SU-DHL-6 (cell line): ENCODE measurements around the gene POU6F2.

Source experiments
- H2AFZ ChIP-seq: fragments of 200-600 bp; sonication (generic); 2 replicates; pipeline ENCODE4 v1.6.1; 2014; ENCODE audit warnings: low read depth, mild to moderate bottlenecking, moderate library complexity, mixed read lengths, antibody characterized with exemption, low read length; ENCODE audit not compliant: severe bottlenecking
- H3F3A ChIP-seq: fragments of 200-600 bp; shearing (Covaris generic); 2 replicates; pipeline ENCODE4 v1.6.0; 2016; ENCODE audit warnings: antibody characterized with exemption, mild to moderate bottlenecking; ENCODE audit not compliant: insufficient read depth
- H3K27ac ChIP-seq: fragments of 200-600 bp; sonication (generic); 2 replicates; pipeline ENCODE4 v1.5.1; 2016; ENCODE audit warnings: low read depth, mild to moderate bottlenecking, low read length, moderate library complexity, mixed read lengths
- H3K27me3 ChIP-seq: fragments of 200-600 bp; sonication (generic), shearing (Covaris generic); 2 replicates; pipeline ENCODE4 v1.6.0; 2014; ENCODE audit warnings: mild to moderate bottlenecking, low read length
- H3K36me3 ChIP-seq: fragments of 200-600 bp; sonication (generic); 2 replicates; pipeline ENCODE4 v1.6.1; 2014; ENCODE audit warnings: mild to moderate bottlenecking, low read length, mixed read lengths
- H3K4me2 ChIP-seq: fragments of 300-600, 200-600 bp; shearing (Covaris generic), sonication (generic); 2 replicates; pipeline ENCODE4 v1.6.0; 2014; ENCODE audit warnings: low read length, low read depth, mild to moderate bottlenecking; ENCODE audit not compliant: poor library complexity, severe bottlenecking
- H3K4me3 ChIP-seq: fragments of 200-600 bp; sonication (generic); 2 replicates; pipeline ENCODE4 v1.5.1; 2014; ENCODE audit warnings: antibody characterized with exemption, low read length, mild to moderate bottlenecking, mixed read lengths; ENCODE audit not compliant: insufficient read depth, poor library complexity, severe bottlenecking
- H3K79me2 ChIP-seq: fragments of 200-600 bp; sonication (generic); 2 replicates; pipeline ENCODE4 v1.6.1; 2014; ENCODE audit warnings: mild to moderate bottlenecking, low read length, moderate library complexity; ENCODE audit not compliant: insufficient read depth
- H3K9ac ChIP-seq: fragments of 200-600 bp; sonication (generic); 2 replicates; pipeline ENCODE4 v1.7.0; 2014; ENCODE audit warnings: mild to moderate bottlenecking, low read length
- H3K9me2 ChIP-seq: fragments of 200-600 bp; sonication (generic); replicated peaks from 2 replicates; pipeline ENCODE4 v1.6.1; 2014; ENCODE audit warnings: low read length; ENCODE audit not compliant: insufficient read depth
- H3K9me3 ChIP-seq: fragments of 200-600 bp; sonication (generic); 2 replicates; pipeline ENCODE4 v1.6.1; 2014; ENCODE audit warnings: low read length, mixed read lengths; ENCODE audit not compliant: insufficient read depth
- H4K20me1 ChIP-seq: fragments of 200-600 bp; sonication (generic); 2 replicates; pipeline ENCODE4 v1.6.1; 2014; ENCODE audit warnings: low read depth, mild to moderate bottlenecking, antibody characterized with exemption, low read length, moderate library complexity, mixed read lengths
- CTCF ChIP-seq: fragments of 200-600 bp; sonication (generic); IDR thresholded peaks from one replicate; pipeline ENCODE4 v1.5.1; 2017; ENCODE audit warnings: antibody characterized with exemption, mild to moderate bottlenecking, low read length, moderate library complexity; ENCODE audit not compliant: insufficient read depth, poor library complexity, severe bottlenecking
- EZH2phosphoT487 ChIP-seq: fragments of 200-600 bp; sonication (generic), shearing (Covaris generic); conservative IDR thresholded peaks from 2 replicates; pipeline ENCODE4 v1.6.1; 2018; ENCODE audit warnings: mild to moderate bottlenecking, antibody characterized with exemption, low read length, moderate library complexity, mixed read lengths

Gene POU6F2

DNA sequence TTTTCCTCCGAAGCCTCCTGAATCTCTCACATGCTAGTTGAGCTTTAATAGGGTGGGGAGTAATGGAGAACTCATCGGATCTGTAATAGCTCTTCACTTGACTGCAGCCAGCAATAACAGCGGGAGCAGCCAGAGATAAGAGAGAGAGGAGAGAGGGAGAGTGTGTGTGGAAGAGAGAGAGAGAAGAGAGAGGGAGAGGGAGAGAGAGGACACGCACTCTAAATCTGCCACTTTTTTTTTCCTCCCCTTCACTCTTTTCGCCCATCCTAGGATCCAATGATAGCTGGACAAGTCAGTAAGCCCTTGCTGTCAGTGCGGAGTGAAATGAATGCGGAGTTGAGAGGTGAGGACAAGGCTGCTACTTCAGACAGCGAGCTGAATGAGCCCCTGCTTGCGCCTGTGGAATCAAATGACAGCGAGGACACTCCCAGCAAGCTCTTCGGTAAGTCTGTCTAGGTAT, 107.9 kb downstream of the POU6F2 start:
- no peaks in the 10 kb centered on the region for H3K79me2 ChIP-seq
- H3K27ac ChIP-seq, result no peak overlapping the region
- H2AFZ ChIP-seq, result no peak overlapping the region
- H4K20me1 ChIP-seq, result no peaks in the 10 kb centered on the region
- H3K4me3 ChIP-seq, result no peak overlapping the region
- H3K9me3 ChIP-seq, result no peaks in the 10 kb centered on the region
- no peaks in the 10 kb centered on the region for H3K9me2 ChIP-seq
- H3K9ac ChIP-seq, result no peak overlapping the region
- no peaks in the 10 kb centered on the region for H3F3A ChIP-seq
- H3K27me3 ChIP-seq, result no peaks in the 10 kb centered on the region; the same call in 1 of the 2 replicates
- H3K36me3 ChIP-seq, result no peaks in the 10 kb centered on the region
- TF ChIP-seq EZH2phosphoT487, result no peak
- TF ChIP-seq CTCF, result no peak
- no peak overlapping the region for H3K4me2 ChIP-seq

GRCh38 chr7:39086638-39087360, 109.1 kb downstream of the POU6F2 start:
- H3K27ac ChIP-seq, result no peak overlapping the region
- H3K9me2 ChIP-seq, result no peaks in the 10 kb centered on the region
- no peak overlapping the region for H3K4me2 ChIP-seq
- no peaks in the 10 kb centered on the region for H3F3A ChIP-seq
- H3K4me3 ChIP-seq, result no peak overlapping the region
- no peaks in the 10 kb centered on the region for H3K9me3 ChIP-seq
- no peak overlapping the region for H2AFZ ChIP-seq
- no peaks in the 10 kb centered on the region for H3K36me3 ChIP-seq
- H4K20me1 ChIP-seq, result no peaks in the 10 kb centered on the region
- no peaks in the 10 kb centered on the region for H3K79me2 ChIP-seq
- no peak for TF ChIP-seq CTCF
- no peak for TF ChIP-seq EZH2phosphoT487
- H3K27me3 ChIP-seq, result no peaks in the 10 kb centered on the region; the same call in 1 of the 2 replicates
- H3K9ac ChIP-seq, result no peak overlapping the region

DNA sequence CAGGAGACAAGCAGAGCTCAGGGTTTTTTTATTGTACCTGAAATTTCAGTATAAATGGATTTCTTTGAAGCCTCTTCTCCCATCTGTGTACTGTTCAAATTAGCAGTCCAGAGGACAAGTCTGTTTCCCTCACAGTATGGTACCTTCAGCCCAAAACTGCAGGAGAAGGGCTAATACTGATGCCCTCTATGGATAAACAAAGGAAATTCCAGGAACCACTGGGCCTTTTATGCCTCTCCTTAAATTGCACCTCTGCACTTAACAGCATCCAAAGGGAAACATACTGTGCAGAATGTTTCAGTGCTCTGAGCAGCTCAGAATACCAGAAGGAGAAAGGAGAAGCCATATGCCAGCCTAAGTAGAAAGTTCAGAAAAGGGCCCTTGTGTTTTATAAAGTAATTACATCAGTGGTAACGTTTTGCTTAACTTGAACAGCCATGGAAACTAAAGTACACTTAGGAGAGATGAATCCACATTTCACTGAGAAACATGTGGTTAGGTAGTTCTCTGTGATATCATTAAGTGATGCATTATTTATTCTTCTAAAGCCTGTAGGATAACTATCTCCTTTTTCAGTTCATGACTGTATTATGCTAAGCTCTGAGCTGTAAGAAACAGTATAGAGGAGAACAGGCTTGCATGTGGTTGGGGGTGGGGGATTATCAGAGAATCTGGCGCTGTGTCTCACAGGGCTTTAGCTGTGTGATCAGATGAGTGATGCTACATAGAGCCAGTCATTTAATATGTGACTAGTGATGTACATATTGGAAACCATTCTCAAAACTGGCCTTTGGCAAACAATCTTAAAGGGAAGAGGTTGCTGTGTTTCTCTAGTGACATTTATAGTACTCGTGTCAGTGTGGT, 111.3 kb downstream of the POU6F2 start:
- Histone ChIP-seq H4K20me1 (no peaks in the 10 kb centered on the region), H3F3A (no peaks in the 10 kb centered on the region), H3K36me3 (no peaks in the 10 kb centered on the region), H3K79me2 (no peaks in the 10 kb centered on the region), H3K4me2 (no peak overlapping the region), H2AFZ (no peak overlapping the region), H3K9me2 (no peaks in the 10 kb centered on the region), H3K27ac (no peak overlapping the region), H3K9ac (no peak overlapping the region), H3K27me3 (no peaks in the 10 kb centered on the region; the same call in 1 of the 2 replicates), H3K9me3 (no peaks in the 10 kb centered on the region), H3K4me3 (no peak overlapping the region)
- no peak for TF ChIP-seq EZH2phosphoT487
- TF ChIP-seq CTCF, result no peak
